GM19043 (cell line): Measurements from ENCODE around the gene COPS8.

Source experiments
- ATAC-seq: cut with Tn5 transposase; IDR thresholded peaks from one replicate; pipeline ENCODE4 v1.9.1; 2021; ENCODE audit warnings: low read depth; ENCODE audit not compliant: unreplicated experiment

Gene COPS8

DNA sequence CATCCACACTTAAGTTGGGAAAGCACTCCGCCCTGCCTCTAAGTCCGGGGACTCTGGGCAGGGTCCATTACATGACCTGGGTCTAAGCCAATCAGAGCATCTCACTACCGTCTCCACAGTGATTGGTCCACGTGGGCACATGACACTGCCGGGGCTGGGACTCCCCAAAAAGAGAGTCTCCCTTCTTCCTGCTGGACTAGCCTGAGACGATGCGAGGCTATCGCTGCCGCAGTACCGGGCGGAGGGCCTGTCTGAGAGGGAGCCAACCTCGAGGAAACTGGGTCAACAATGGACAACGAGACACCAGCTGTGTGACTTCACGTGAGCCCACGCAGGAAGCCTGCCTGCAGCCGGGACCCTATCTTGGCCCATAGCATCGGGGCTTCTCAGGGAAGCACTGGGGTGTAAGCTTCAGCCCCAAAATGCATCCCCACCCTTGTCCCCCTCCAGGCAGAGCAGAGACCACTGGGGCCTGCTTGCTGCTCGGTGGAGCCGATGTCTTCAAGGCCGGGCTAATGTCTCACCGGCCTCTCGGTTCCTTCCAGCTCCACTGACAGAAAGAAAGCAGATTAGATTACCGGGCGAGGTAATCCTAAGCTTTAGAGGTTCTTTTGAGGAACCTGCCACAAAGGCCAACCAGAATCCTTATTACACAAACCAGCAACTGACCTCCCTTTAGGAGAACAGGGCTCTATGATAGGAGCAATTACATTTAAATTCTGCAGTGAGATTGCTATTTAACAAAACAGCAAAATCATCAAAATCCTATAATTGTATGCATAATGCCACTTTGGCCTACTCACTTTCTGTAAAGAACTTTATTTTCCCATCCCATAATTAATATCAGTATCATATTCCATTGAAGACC, 21.3 kb upstream of the COPS8 start:
- no peak for ATAC-seq

- no peak for ATAC-seq
Measured at GRCh38 chr2:237065071-237065377, 20.7 kb upstream of the COPS8 start.

DNA sequence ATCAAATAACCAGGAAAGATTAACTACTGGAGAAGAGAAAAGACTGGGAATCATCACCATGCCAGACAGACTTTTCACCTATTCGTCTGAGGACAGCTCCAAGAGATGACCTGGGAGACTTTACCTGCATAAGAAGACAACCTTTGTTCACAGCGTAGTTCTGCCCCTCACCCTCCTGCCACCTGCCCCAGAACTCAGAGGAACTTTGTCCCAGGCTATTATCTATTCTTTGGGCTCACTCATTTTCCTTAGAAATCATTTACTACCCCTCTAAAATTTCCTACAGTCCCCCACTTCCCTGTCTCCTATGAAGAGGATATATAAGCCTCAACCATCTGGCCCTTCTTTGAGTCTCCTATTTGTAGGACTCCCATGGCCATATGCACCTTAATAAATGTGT, 19.3 kb upstream of the COPS8 start:
- ATAC-seq, result no peak

GRCh38 chr2:237068005-237068576, 17.6 kb upstream of the COPS8 start:
- no peak for ATAC-seq

- ATAC-seq, result no peak
Measured at GRCh38 chr2:237072067-237072931, 13.4 kb upstream of the COPS8 start.

GRCh38 chr2:237073552-237073951, 12.1 kb upstream of the COPS8 start:
- no peak for ATAC-seq

DNA sequence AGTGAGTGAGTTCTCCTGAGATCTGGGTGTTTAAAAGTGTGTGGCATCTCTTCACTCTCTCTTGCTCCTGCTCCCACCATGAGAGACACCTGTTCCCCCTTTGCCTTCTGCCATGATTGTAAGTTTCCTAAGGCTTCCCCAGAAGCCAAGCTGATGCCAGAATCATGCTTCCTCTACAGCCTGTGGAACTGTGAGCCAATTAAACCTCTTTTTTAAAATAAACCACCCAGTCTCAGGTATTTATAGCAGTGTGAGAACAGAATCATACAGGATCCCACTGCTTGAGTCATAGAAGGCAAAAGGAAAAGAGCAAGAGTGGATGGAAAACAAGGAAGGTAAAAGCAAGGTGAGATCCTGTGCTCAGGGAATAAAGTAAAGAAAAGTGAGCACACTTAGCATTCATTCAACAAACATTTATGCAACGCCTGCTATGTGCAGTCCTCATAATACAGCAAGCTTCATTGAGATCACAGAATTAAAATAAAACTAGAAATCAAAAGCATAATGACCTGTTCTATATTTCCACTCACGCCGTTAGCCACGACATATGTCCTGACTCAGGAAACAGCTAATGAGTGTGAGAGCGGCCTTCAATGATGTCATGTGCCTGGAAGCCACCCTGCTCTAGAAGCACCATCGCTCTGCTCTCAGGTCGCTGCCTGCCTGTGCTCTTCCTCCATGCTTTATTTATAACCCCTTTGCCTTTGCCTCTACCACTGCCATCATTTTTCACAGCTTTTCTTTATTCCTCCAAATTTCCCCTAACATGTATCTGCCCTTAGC, 11.3 kb upstream of the COPS8 start:
- no peak for ATAC-seq

DNA sequence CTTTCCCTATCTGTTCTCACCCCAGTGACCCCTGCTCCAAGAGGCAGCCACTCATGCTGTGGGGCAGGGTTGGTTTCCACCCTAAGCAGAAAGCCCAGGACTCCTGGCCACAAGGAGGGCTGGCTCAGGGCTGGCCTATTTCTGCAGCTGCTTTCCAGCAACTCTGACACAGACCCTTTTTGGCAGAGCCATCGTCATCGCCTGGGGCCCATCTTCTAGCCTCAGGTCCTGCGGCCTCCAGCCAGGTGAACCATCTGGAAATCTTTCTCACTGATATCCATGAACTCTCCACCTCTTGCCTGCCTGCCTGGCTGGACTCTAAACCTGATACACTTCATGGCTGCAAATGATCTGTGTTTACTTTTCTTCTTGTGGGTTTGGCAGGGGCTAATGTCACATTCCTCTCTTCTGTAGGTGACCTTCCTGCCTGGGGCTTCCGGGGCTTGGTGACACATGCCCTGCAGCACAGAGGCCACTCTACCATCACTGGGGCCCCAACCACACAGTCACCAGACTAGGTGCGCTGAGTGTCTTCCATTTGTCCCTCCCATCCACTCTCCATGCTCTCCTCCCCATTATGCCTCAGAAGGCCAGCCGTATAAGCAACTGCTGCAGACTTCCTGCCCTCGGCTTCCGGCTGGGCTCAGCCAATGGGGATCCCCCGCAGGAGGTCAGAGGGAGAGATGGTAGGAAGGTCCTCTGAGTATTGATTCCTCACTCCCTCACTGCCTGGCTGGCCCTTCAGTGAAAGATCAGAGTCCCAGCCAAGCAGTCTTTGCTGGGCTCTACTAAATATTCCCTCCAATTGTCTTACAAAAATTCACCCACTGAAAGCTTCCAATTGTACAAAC, 9.7 kb upstream of the COPS8 start:
- no peak for ATAC-seq

- no peak for ATAC-seq
Measured at GRCh38 chr2:237081596-237081995, 4.1 kb upstream of the COPS8 start.

- no peak for ATAC-seq
Measured at GRCh38 chr2:237083026-237083425, 2.7 kb upstream of the COPS8 start.

GRCh38 chr2:237084444-237084843, 1.2 kb upstream of the COPS8 start:
- no peak for ATAC-seq

DNA sequence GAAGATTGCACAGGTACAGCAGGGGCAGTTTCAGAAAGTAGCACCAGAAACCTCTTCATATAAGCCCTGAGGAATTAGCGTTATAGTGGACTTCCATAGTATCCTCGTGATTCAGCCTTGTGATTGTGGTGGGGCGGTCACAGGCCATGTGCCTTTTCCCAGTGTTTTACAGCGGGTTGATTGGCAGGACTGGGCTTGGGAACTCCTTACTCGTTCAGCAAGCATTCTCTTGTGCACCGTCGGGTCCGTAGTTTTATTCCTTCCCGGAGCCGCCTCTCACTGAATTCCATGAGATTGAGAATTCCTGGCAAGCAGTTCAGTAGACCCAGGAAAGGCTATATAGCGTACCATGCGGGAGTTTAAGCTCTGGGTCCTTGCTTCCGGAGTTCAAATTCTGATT, 5.2 kb downstream of the COPS8 start:
- ATAC-seq, result no peak

DNA sequence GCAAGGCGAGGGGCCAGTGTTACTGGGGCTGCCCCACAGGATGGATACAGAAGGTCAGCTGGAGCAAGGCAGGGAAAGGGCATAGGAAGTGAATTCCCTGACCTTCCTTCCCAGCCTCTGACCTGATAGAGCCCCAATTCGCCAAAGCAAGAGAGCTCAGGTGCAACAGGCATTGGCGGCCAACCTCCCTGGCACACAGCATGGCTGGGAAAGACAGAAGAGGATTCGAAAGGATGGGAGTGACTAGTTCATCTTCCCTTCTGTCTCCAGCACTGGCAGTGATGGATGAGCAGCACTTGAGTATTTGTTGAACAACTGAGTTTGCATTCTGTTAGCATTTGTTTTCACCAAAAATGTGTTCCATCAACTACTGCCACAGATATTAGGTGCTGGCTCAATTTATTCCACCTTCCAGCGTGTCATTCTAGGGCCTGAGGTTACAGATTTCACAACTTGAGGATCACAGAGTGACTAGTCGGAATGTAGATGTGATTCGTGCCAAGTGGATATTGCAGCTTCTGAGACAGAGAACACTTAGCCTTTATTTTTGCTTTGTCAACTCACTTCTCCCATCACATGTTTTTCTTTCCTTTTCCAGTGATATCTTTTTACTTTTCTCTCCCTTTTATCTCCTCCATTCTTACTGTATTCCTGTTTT, 6.2 kb downstream of the COPS8 start:
- ATAC-seq, result no peak

DNA sequence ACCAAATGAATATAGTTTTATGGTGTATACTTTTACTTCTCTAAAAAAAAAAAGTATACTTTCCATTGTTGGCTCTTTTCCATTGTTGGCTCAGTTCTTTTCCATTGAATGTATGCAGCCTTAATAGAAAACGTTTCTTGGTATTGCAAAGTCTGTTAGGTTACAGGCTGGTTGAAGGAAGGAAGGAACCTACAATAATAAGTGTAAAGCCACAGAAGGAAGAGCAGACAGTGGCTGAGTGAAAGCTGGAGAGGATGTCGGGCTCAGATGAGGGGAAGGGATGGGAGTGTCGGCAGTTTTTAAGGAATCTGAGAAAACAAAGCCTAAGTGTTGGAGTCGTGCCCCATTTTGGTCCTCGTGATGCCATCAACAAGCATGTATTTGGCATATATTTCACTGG, 6.8 kb downstream of the COPS8 start:
- ATAC-seq, result no peak

GRCh38 chr2:237092920-237093781, 7.5 kb downstream of the COPS8 start:
- ATAC-seq, result no peak

GRCh38 chr2:237096201-237096600, 10.5 kb downstream of the COPS8 start:
- no peak for ATAC-seq

DNA sequence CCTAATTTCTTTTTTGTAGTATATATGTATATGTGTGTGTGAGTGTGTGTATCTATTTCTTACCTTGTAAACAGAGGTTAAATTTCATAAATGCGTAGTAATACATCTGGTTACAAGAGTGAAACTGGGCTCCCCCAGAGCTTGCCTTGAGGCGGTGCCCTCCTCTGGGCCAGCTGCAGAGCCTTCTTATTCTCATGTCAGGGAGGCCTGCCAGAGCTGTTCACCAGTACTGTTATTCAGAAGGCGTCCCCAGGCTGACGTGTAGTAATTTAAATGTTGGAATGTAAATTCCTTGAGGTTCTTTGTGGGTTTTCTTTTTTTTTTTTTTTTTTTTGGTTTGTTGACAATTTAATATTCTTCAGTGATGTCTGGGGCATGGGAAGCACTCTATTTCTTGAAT, 11.2 kb downstream of the COPS8 start:
- no peak for ATAC-seq

- no peak for ATAC-seq
Measured at GRCh38 chr2:237097326-237097910, 11.7 kb downstream of the COPS8 start.
